GM23248 (cell line): ENCODE results near the gene ARHGAP10.

Experiments used
- EZH2 ChIP-seq: fragments of 200-600 bp; sonication (generic); IDR thresholded peaks from 2 replicates; pipeline ENCODE4 v1.6.1; 2018; ENCODE audit warnings: antibody characterized with exemption, mild to moderate bottlenecking; ENCODE audit not compliant: insufficient read depth, poor library complexity, severe bottlenecking
- EZH2phosphoT487 ChIP-seq: fragments of 200-600 bp; sonication (generic); IDR thresholded peaks from 2 replicates; pipeline ENCODE4 v1.6.1; 2018; ENCODE audit warnings: antibody characterized with exemption, moderate library complexity, mild to moderate bottlenecking, low read depth; ENCODE audit not compliant: insufficient read depth

- TF ChIP-seq EZH2 (no peak), EZH2phosphoT487 (no peak)
Observed at GRCh38 chr4:148120216-148120615, 388.3 kb downstream of the ARHGAP10 start.
